GM10248 (cell line): ENCODE data around the gene KCNQ5.

Source experiments
- CTCF ChIA-PET: fragments of 300-600 bp; sonication (Branson Sonifier 250); formaldehyde crosslinking; extraction: SDS; loops from one replicate; lab custom pipeline; 2021; ENCODE audit warnings: antibody characterized with exemption; lab: Yijun Ruan, JAX
- POLR2A ChIA-PET: fragments of 350-650 bp; sonication (Branson Sonifier 250); formaldehyde crosslinking; extraction: SDS; loops from one replicate; lab custom pipeline; 2020; ENCODE audit warnings: antibody characterized with exemption; lab: Yijun Ruan, JAX
- DNase-seq: peaks from one replicate; pipeline ENCODE4 v3.0.0; 2012; ENCODE audit errors: extremely low spot score
- CTCF ChIP-seq: IDR thresholded peaks from 2 replicates; pipeline ENCODE4 v1.5.1; 2012; ENCODE audit warnings: mild to moderate bottlenecking, low read depth; ENCODE audit errors: extremely low read depth, missing control alignments, control extremely low read depth

The KCNQ5 gene

GRCh38 chr6:72863131-72863530 lies 241.3 kb downstream of the KCNQ5 start:
- DNase-seq: no peak
- CTCF ChIA-PET: interaction anchor here (1.0 kb wide), 1 partner anchor 11 kb away, joined by 3 read pairs; no protein-coding TSS in a partner anchor
- TF ChIP-seq CTCF: no peak
- POLR2A ChIA-PET: no interaction called here

GRCh38 chr6:72864236-72864635 lies 242.4 kb downstream of the KCNQ5 start:
- no peak for TF ChIP-seq CTCF
- ChIA-PET POLR2A (no interaction called here), CTCF (no interaction called here)
- no peak for DNase-seq

DNA sequence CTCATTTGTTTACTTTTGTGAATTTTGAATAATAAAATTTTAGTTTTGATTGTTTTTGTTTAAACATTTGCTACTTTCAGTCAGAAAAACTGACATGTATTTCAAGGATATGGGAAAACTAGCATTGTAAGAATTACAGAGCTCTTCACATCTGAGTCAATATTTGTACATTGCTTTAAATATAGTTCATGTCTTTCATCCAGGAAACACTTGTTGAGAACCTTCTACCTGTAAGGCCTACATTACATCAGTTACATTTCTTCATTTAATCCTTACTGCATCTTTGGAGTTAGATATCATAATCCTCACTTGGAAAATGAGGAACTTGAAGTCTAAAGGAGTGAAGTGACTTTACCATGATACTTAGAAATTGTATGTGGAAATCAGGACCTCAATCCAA lies 242.9 kb downstream of the KCNQ5 start:
- ChIA-PET CTCF (no interaction called here), POLR2A (no interaction called here)
- DNase-seq: no peak
- no peak for TF ChIP-seq CTCF

DNA sequence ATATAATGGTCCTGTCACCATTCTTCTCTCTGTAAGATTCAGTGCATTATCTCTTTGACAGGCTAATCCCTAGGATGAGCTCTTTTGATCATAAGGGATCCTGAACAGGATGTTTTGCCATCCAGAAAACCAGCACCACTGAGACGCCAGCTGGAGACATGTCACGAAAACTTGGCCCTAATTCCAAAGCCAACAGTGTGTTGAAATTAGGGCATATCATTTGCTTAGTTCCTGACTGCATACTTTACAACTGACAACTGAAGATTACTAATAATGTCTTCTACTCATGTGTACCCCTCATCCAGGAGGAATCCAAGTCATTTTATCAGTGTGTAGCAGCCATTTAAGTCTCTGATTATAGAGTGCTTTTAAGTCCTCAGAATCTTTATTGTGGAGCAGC lies 243.6 kb downstream of the KCNQ5 start:
- DNase-seq: no peak
- ChIA-PET POLR2A (no interaction called here), CTCF (no interaction called here)
- no peak for TF ChIP-seq CTCF

DNA sequence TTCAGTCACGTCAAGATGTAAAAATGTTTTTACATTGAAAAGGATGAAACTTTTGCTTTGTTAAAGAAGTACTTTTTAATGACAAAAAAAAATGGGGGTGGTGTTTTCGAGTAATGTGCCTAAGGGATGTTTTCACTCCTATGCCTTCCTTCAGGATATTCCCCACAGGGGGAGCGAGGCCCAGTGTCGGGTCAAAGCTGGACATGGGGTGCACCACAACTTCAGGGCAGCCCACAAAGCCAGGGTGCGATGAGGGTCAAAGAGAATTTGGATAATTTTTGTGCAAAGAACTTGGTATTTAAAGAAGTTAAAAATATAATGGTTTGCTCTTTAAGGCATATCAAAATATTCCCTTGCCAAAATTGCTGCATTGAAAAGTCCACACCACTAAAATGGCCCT lies 247.8 kb downstream of the KCNQ5 start:
- no peak for DNase-seq
- POLR2A ChIA-PET: no interaction called here
- CTCF ChIA-PET: interaction anchor here (1.1 kb wide), 1 partner anchor 9 kb away, joined by 3 read pairs; no protein-coding TSS in a partner anchor
- no peak for TF ChIP-seq CTCF

- ChIA-PET POLR2A (no interaction called here), CTCF (interaction anchor here (1.1 to 1.4 kb wide), 2 partner anchors 12 to 19 kb away, joined by 3 to 5 read pairs; no protein-coding TSS in a partner anchor)
- DNase-seq: no peak
- TF ChIP-seq CTCF: no peak
These were observed 251.6 kb downstream of the KCNQ5 start for GRCh38 chr6:72873433-72873832.

DNA sequence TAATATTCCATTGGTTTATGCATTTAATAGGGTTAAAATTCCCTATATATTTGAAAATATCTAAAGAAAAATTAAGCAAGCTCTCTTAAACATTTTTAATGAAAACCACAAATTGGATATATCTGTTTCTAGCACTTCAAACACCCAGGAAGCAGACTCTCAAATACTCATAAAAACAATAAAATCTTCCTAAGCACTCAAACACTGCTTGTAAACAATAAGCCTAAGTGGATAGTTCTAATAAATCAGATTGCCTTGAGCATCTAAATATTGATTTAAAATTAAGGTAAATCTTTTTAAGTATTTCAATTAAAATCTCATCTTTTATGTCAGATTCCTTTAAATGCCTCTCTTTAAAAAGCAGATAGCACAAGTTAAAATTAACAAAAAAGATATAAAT lies 254.4 kb downstream of the KCNQ5 start:
- ChIA-PET POLR2A (no interaction called here), CTCF (no interaction called here)
- no peak for DNase-seq
- TF ChIP-seq CTCF: no peak
